PC-9 (cell line): ENCODE measurements around the gene FAM3C.

Experiments
- EZH2 ChIP-seq: fragments of 200-600 bp; sonication (generic); IDR thresholded peaks from 2 replicates; pipeline ENCODE4 v1.8.0; 2017; ENCODE audit warnings: antibody characterized with exemption, low read depth
- TF ChIP-seq, protein P1 (sequence below): fragments of 200-600 bp; sonication (generic); conservative IDR thresholded peaks from 2 replicates; pipeline ENCODE4 v1.6.1; 2017; ENCODE audit warnings: mixed run types, antibody characterized with exemption, mild to moderate bottlenecking, moderate library complexity

DNA sequence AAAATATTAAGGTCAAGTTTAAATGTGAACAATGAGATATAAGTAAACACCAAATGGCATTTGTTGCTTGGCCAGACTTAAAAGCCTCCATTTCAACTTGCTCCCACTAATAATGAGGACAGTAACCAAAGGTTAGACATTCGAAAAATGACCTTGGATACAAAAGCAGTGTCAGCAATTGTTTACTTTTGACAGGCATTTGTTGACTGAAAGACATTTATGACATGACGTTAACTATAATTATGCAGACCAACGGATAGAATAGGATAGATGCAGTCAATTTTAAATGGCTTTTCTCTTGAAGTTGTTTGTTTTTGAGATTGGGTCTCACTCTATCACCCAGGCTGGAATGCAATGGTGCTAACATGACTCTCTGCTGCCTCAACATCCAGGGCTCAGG is 73.6 kb downstream of the FAM3C start:
- TF ChIP-seq, protein P1, sequence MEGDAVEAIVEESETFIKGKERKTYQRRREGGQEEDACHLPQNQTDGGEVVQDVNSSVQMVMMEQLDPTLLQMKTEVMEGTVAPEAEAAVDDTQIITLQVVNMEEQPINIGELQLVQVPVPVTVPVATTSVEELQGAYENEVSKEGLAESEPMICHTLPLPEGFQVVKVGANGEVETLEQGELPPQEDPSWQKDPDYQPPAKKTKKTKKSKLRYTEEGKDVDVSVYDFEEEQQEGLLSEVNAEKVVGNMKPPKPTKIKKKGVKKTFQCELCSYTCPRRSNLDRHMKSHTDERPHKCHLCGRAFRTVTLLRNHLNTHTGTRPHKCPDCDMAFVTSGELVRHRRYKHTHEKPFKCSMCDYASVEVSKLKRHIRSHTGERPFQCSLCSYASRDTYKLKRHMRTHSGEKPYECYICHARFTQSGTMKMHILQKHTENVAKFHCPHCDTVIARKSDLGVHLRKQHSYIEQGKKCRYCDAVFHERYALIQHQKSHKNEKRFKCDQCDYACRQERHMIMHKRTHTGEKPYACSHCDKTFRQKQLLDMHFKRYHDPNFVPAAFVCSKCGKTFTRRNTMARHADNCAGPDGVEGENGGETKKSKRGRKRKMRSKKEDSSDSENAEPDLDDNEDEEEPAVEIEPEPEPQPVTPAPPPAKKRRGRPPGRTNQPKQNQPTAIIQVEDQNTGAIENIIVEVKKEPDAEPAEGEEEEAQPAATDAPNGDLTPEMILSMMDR = no peak
- TF ChIP-seq EZH2 = no peak
